H1 (cell line): Measurements from ENCODE around the gene GDF15. TPM values are rescaled to one million over a fixed set of nuclear protein-coding genes. Genes with fewer than 3 reads are reported as not detected.

ENCODE experiments used
- CTCF ChIA-PET: fragments of 300-600 bp; sonication (Branson Sonifier 250); formaldehyde crosslinking; loops from one replicate; lab custom pipeline; 2021; ENCODE audit not compliant: partially characterized antibody; lab: Charles Lee
- POLR2A ChIA-PET: fragments of 300-600 bp; sonication (Branson Sonifier 250); formaldehyde crosslinking; loops from one replicate; lab custom pipeline; 2021; ENCODE audit warnings: inconsistent platforms; ENCODE audit not compliant: partially characterized antibody; lab: Charles Lee
- DNase-seq, 2 experiments: peaks; one replicate each; pipeline versions ENCODE4 v3.0.0 to v3.0.0-alpha.2; 2010 to 2022; ENCODE audit warnings: low spot score in 2 of 2, low read depth in 1 of 2, mixed read lengths in 1 of 2
- FAIRE-seq: peaks from 2 replicates; lab custom pipeline; 2011; peaks lifted over from hg19 to GRCh38; lab: Jason Lieb, UNC
- H2AFZ ChIP-seq: 2 replicates; pipeline ENCODE4 v1.8.1; 2012; ENCODE audit warnings: low read length, inconsistent platforms
- H2AK5ac ChIP-seq: 2 replicates; pipeline ENCODE4 v1.6.1; 2013; ENCODE audit warnings: low read depth, low read length
- H2BK120ac ChIP-seq: replicated peaks from 2 replicates; pipeline ENCODE3; 2013; ENCODE audit warnings: low read depth, low read length, inconsistent platforms
- H2BK12ac ChIP-seq: 2 replicates; pipeline ENCODE4 v1.6.1; 2013; ENCODE audit warnings: low read depth, low read length
- H2BK15ac ChIP-seq: 2 replicates; pipeline ENCODE4 v1.6.1; 2013; ENCODE audit warnings: low read length
- H2BK20ac ChIP-seq: 2 replicates; pipeline ENCODE4 v1.6.1; 2013; ENCODE audit warnings: low read length
- H2BK5ac ChIP-seq: 2 replicates; pipeline ENCODE4 v1.6.1; 2013; ENCODE audit warnings: low read depth, low read length
- H3K14ac ChIP-seq: 2 replicates; pipeline ENCODE4 v1.6.1; 2013; ENCODE audit warnings: inconsistent platforms; ENCODE audit not compliant: insufficient read length
- H3K18ac ChIP-seq: 2 replicates; pipeline ENCODE4 v1.6.1; 2013; ENCODE audit warnings: low read length; ENCODE audit errors: extremely low read depth
- H3K23ac ChIP-seq: 2 replicates; pipeline ENCODE4 v1.6.1; 2013; ENCODE audit warnings: inconsistent platforms; ENCODE audit not compliant: insufficient read length
- H3K23me2 ChIP-seq: 2 replicates; pipeline ENCODE4 v1.6.1; 2013; ENCODE audit warnings: low read depth, low read length
- H3K27ac ChIP-seq: 2 replicates; pipeline ENCODE4 v1.6.1; 2011; ENCODE audit warnings: low read depth, low read length, inconsistent platforms
- H3K27me3 ChIP-seq, 4 experiments: replicated peaks in 1 of 4; 1 replicate in 1 of 4; 2 replicates in 3 of 4; pipeline versions ENCODE4 v1.6.1 to v1.8.1; 2011 to 2013; ENCODE audit warnings: low read length in 3 of 4, mild to moderate bottlenecking in 3 of 4, inconsistent platforms in 2 of 4, mixed read lengths in 2 of 4, moderate library complexity in 1 of 4; ENCODE audit not compliant: control insufficient read depth in 3 of 4, insufficient read depth in 3 of 4; ENCODE audit errors: extremely low read depth in 1 of 4
- H3K36me3 ChIP-seq, 4 experiments: 2 replicates each; pipeline versions ENCODE4 v1.6.1 to v1.8.1; 2011 to 2013; ENCODE audit warnings: mild to moderate bottlenecking in 4 of 4, low read length in 3 of 4, moderate library complexity in 2 of 4, control low read depth in 1 of 4, inconsistent platforms in 1 of 4; ENCODE audit not compliant: insufficient read depth in 4 of 4, control insufficient read depth in 2 of 4
- H3K4ac ChIP-seq: replicated peaks from 2 replicates; pipeline ENCODE3; 2013; ENCODE audit warnings: low read length, low read depth, mixed read lengths, inconsistent platforms; ENCODE audit not compliant: insufficient read length
- H3K4me1 ChIP-seq, 4 experiments: replicated peaks in 1 of 4; 1 replicate in 1 of 4; 2 replicates in 3 of 4; pipeline versions ENCODE4 v1.6.1 to v1.8.1; 2011 to 2013; ENCODE audit warnings: low read length in 3 of 4, inconsistent platforms in 2 of 4, mixed read lengths in 1 of 4; ENCODE audit not compliant: insufficient read depth in 4 of 4, control insufficient read depth in 3 of 4
- H3K4me2 ChIP-seq, 2 experiments: 2 replicates each; pipeline versions ENCODE4 v1.6.1 to v1.8.1; 2011 to 2013; ENCODE audit warnings: low read depth in 2 of 2, low read length in 2 of 2, control low read depth in 1 of 2, inconsistent platforms in 1 of 2, mild to moderate bottlenecking in 1 of 2; ENCODE audit not compliant: insufficient read depth in 1 of 2
- H3K4me3 ChIP-seq, 4 experiments: fragments of 200-600, 300-600 bp in 1 of 4; sonication (generic), shearing (Covaris generic), sonication (Bioruptor Twin) in 1 of 4; 2 replicates each; pipeline versions ENCODE4 v1.5.1 to v1.8.1; 2011 to 2016; ENCODE audit warnings: low read length in 4 of 4, low read depth in 3 of 4, control low read depth in 2 of 4, inconsistent platforms in 2 of 4, mild to moderate bottlenecking in 2 of 4, mixed read lengths in 1 of 4, moderate library complexity in 1 of 4; ENCODE audit not compliant: insufficient read depth in 2 of 4; ENCODE audit errors: extremely low read depth in 1 of 4
- H3K56ac ChIP-seq: replicated peaks from 2 replicates; pipeline ENCODE3; 2013; ENCODE audit warnings: low read depth, mild to moderate bottlenecking, mixed read lengths, low read length, inconsistent platforms; ENCODE audit not compliant: insufficient read length
- H3K79me1 ChIP-seq: 2 replicates; pipeline ENCODE4 v1.6.1; 2013; ENCODE audit warnings: low read depth, low read length, control low read depth
- H3K79me2 ChIP-seq, 2 experiments: 2 replicates each; pipeline versions ENCODE4 v1.6.1 to v1.8.1; 2012 to 2013; ENCODE audit warnings: low read length in 2 of 2, mild to moderate bottlenecking in 2 of 2, inconsistent platforms in 1 of 2; ENCODE audit not compliant: insufficient read depth in 2 of 2, control insufficient read depth in 1 of 2
- H3K9ac ChIP-seq, 4 experiments: replicated peaks in 1 of 4; 1 replicate in 1 of 4; 2 replicates in 3 of 4; pipeline versions ENCODE4 v1.6.1 to v1.8.1; 2011 to 2013; ENCODE audit warnings: low read depth in 3 of 4, low read length in 3 of 4, control low read depth in 2 of 4, mild to moderate bottlenecking in 2 of 4, moderate library complexity in 2 of 4, inconsistent platforms in 1 of 4; ENCODE audit errors: extremely low read depth in 1 of 4
- H3K9me3 ChIP-seq, 2 experiments: 2 replicates each; pipeline versions ENCODE4 v1.6.1 to v1.8.1; 2012 to 2013; ENCODE audit warnings: mild to moderate bottlenecking in 2 of 2, moderate library complexity in 2 of 2, control low read depth in 1 of 2, inconsistent platforms in 1 of 2, low read depth in 1 of 2, low read length in 1 of 2, mixed read lengths in 1 of 2; ENCODE audit not compliant: insufficient read depth in 2 of 2
- H4K20me1 ChIP-seq, 2 experiments: replicated peaks in 1 of 2; 2 replicates each; pipeline versions ENCODE3 to v1.8.1; 2011 to 2013; ENCODE audit warnings: inconsistent platforms in 2 of 2, low read length in 2 of 2, mild to moderate bottlenecking in 1 of 2; ENCODE audit not compliant: insufficient read depth in 2 of 2, control insufficient read depth in 1 of 2
- H4K5ac ChIP-seq: 2 replicates; pipeline ENCODE4 v1.6.1; 2013; ENCODE audit warnings: low read length, low read depth, mixed read lengths, inconsistent platforms; ENCODE audit not compliant: insufficient read length
- H4K8ac ChIP-seq: 2 replicates; pipeline ENCODE4 v1.8.0; 2013; ENCODE audit warnings: mild to moderate bottlenecking, moderate library complexity, low read length, inconsistent platforms; ENCODE audit not compliant: insufficient read depth; ENCODE audit errors: extremely low read depth
- H4K91ac ChIP-seq: replicated peaks from 2 replicates; pipeline ENCODE3; 2013; ENCODE audit warnings: low read length, mixed read lengths, inconsistent platforms; ENCODE audit not compliant: insufficient read length
- CEBPB ChIP-seq: IDR thresholded peaks from 2 replicates; pipeline ENCODE4 v1.6.1; 2012; ENCODE audit warnings: low read depth, low read length
- JUN ChIP-seq: IDR thresholded peaks from 2 replicates; pipeline ENCODE4 v1.6.1; 2011; ENCODE audit warnings: low read depth, mild to moderate bottlenecking, improper control_type of control experiment, low read length
- SP1 ChIP-seq: IDR thresholded peaks from 2 replicates; pipeline ENCODE4 v1.6.1; 2011; ENCODE audit warnings: low read depth, low read length
- WGBS, 2 experiments: shearing (Covaris generic) in 1 of 2; methylation state at CpG; one replicate each; pipeline versions ENCODE4 v1.1.6 to v1.1.7; 2013 to 2015; ENCODE audit warnings: low lambda C conversion rate in 2 of 2, mixed read lengths in 2 of 2, inconsistent platforms in 1 of 2, low coverage in 1 of 2, missing lambda C conversion rate in 1 of 2; ENCODE audit not compliant: insufficient replicate concordance in 2 of 2, insufficient coverage in 1 of 2, insufficient read length in 1 of 2; ENCODE audit errors: extremely low coverage in 1 of 2, missing lambda C conversion rate in 1 of 2; 5-methylcytosine and 5-hydroxymethylcytosine counted together
- polyA plus RNA-seq, 7 experiments: library from polyadenylated mRNA; depleted of rRNA in 3 of 7; stranded (reverse) in 5 of 7; unstranded in 2 of 7; fragments of >200 nt in 5 of 7; fragments of 200-250 nt in 2 of 7; gene quantifications; 1 replicate in 5 of 7; 2 replicates in 1 of 7; 4 replicates in 1 of 7; pipeline versions ENCODE4 v1.2.1 to v1.2.3, GENCODE V29; 2011 to 2013; ENCODE audit warnings: missing spikeins in 2 of 7, mixed read lengths in 2 of 7
- total RNA-seq: library from RNA; stranded (reverse); fragmentation: NEBNext Ultra II Directional; extraction: Animal tissue kit (Norgen Biotek cat#: 25700); gene quantifications from 2 replicates; pipeline ENCODE4 v1.2.1, GENCODE V29; 2021

The GDF15 gene
- total and polyA plus RNA-seq, 2 of the 8 experiments (the other 6 are each of a cell fraction or from before 2014, with no cell fraction given): 4.1 to 8.5 TPM

DNA sequence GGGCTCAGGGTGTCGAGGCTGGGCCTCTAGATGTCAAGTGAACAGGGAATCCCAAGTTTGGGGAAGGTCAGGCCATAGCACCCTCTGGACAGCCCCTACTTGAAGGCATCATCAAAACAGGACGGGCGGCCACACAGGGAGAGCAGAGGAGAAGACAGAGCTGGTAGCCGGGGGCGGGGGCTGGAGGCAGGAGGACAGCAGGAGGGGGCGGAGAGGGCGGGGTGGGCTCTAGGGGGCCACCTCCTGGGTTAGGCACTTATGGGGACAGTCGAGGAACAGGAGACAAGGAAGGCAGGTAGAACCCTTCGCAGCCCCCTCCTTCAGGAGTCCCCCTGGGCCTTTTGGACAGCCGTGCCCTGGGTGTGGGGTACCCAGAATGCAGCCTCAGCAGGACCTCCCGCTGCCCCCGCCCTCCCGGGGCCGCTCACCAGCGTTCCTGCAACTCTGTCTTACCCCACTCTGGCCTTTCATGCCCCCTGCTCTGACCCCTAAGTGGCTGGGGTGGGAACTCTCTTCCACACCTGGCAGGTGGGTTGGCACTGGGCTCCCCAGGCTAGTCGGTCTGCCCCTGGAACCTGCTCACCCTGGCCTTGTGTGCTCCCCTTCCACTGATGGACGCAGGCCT lies 39.0 kb downstream of the GDF15 start:
- H3K56ac ChIP-seq: no peak overlapping the region
- H4K91ac ChIP-seq: peak overlapping the region; percentile 53
- H2BK120ac ChIP-seq: no peak overlapping the region
- no peak overlapping the region for H2AFZ ChIP-seq
- H2AK5ac ChIP-seq: no peak overlapping the region
- CTCF ChIA-PET: interaction anchor here (1.0 to 1.6 kb wide), 7 partner anchors 14 to 154 kb away, joined by 3 to 7 read pairs (median 4); no protein-coding TSS in a partner anchor
- no peak overlapping the region for H3K9ac ChIP-seq
- no peak overlapping the region; the same call in 1 of the 2 replicates for H2BK15ac ChIP-seq
- POLR2A ChIA-PET: interaction anchor here (1.1 to 3.8 kb wide), 4 partner anchors 8 to 14 kb away, joined by 4 to 27 read pairs (median 5); partner anchors contain the start of gene ISYNA1
- H3K36me3 ChIP-seq: no peaks in the 10 kb centered on the region
- H2BK12ac ChIP-seq: peak overlapping the region; percentile 87; the same call in 1 of the 2 replicates
- no peak overlapping the region for H4K5ac ChIP-seq
- H2BK5ac ChIP-seq: no peak overlapping the region
- TF ChIP-seq CEBPB (no peak), SP1 (no peak), JUN (no peak)
- TF ChIP-seq, all 59 proteins: peak for 0
- Histone ChIP-seq H3K9me3 (no peaks in the 10 kb centered on the region), H3K23me2 (peaks cover 8% of the 10 kb centered on the region; the same call in 1 of the 2 replicates), H2BK20ac (no peak overlapping the region), H4K20me1 (peaks cover 4 to 17% of the 10 kb centered on the region in 2 experiments), H3K4me3 (no peak overlapping the region), H3K27me3 (peaks cover 0 to 8% (median 4%) of the 10 kb centered on the region in 4 experiments; a peak in 5 of 7 replicates), H4K8ac (no peak overlapping the region; the same call in 1 of the 2 replicates), H3K27ac (no peak overlapping the region), H3K18ac (no peak overlapping the region; the same call in 1 of the 2 replicates), H3K4ac (no peak overlapping the region), H3K79me2 (peaks cover 0 to 4% of the 10 kb centered on the region in 2 experiments; a peak in 1 of 4 replicates), H3K23ac (no peak overlapping the region), H3K79me1 (peaks cover 3% of the 10 kb centered on the region; the same call in 1 of the 2 replicates), H3K14ac (no peak overlapping the region), H3K4me2 (no peak overlapping the region), H3K4me1 (peaks cover 0 to 33% (median 21%) of the 10 kb centered on the region in 4 experiments; a peak in 6 of 7 replicates)
- FAIRE-seq (no peak), DNase-seq (no peak)
- 78% methylated on average over 7 of the region's 17 CpGs; no CpG with 5 or more reads in 1 of the 2 experiments for WGBS, 2 experiments
